AG08395 (cell line): ENCODE measurements around the gene HSPA12A.

Source experiments
- DNase-seq: peaks from one replicate; pipeline ENCODE4 v3.0.0; 2012; ENCODE audit warnings: mixed read lengths, low spot score

The HSPA12A gene

GRCh38 chr10:116770281-116770680 is 27.9 kb upstream of the HSPA12A start:
- no peak for DNase-seq

DNA sequence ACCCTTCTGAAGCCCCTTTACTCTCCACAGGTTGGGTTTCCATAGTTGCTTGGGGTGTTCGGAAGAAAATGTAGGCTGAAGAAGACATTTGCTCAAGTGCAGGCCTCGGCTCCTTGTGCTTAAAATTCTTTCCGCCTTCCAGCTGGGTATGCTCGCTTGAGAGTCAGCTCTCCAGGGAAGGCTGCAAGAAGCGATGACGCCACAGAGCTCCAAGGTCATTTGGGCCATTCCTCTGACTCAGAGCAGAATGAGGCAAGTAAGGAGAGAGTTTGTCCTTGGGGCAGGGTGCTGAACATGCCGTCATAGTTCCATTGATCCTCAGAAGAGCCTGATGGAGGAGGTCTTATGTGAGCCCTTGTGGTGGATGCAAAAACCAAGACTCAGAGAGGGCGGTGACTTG is 27.4 kb upstream of the HSPA12A start:
- no peak for DNase-seq

DNA sequence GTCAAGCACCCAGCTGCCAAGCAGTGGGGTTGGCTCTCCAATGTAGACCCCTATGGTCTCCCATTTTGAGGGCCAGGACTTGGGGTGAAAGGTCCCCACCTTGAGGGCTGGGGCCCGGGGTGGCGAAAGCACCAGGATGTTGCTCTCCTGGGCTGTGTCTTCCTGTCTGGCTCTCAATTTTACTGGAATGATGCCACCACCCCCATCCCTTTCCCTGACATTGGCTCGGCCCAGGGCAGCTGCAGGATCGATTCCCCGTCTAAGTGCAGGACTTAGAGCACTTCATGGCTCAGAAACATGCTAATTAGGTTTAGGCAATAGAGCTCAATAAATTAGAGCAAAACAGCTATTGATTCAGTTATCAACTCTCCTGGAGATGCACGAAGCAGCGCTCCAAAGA is 27.0 kb upstream of the HSPA12A start:
- DNase-seq = no peak

- no peak for DNase-seq
Observed at GRCh38 chr10:116768786-116769185, 26.4 kb upstream of the HSPA12A start.

DNA sequence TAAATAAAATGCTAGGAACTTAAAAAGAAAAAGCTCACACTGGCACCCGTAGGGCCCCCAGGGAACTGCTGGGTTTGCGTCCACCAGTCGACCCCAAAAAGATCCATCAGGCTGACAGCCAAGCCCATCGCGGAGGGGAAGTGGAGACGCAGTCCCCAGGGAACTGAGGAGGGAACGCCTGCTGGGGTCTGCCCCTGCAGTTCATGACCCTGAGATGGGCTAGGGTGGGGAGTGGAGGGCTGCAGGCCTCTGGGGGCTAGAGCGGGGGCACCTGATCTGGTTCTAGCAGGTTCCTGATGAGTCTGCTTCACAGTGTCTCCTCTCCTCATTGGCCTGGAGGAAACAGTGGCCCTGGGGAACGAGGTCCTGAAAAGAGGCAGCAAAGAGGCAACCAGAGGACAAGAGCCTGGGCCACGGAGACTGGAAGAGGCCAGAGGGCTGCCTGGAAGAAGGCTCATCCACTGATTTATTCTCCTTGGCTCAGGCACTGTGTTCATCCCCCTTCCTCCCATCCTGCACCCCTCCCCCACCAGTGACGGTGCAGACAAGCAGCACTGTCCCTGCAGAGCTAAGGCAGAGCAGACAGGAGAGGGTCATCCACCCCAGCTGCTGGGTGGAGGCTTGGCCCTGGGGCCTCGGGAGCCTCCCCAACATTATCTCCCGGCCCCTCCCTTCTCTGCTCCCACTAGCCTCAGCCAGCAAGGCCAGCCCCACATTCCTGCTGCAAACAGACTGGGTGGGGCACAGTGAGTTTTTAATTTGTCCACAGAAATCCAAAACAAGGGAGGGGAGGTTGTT is 24.7 kb upstream of the HSPA12A start:
- peak; percentile 83 for DNase-seq

- no peak for DNase-seq
Observed at GRCh38 chr10:116766241-116766827, 24.0 kb upstream of the HSPA12A start.

- no peak for DNase-seq
Observed at GRCh38 chr10:116765648-116766081, 23.3 kb upstream of the HSPA12A start.

DNA sequence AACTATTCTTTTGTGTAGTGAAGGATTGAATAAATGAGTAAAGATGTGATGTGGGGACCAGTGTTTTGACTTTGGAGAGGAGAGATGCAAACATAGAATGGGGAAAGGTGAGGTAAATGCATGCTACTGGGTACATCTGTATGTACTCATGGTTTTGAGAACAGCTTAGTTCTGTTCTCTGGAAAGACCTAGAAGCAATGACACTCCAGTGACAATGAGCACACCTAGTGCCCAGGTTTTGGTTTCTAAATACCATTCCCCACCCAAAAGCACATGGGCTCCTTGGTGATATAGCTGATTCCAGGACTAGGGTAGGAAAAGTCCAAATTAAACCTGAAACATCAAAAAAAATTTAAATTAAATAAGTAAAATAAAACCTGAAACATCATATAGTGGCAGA is 22.6 kb upstream of the HSPA12A start:
- no peak for DNase-seq

DNA sequence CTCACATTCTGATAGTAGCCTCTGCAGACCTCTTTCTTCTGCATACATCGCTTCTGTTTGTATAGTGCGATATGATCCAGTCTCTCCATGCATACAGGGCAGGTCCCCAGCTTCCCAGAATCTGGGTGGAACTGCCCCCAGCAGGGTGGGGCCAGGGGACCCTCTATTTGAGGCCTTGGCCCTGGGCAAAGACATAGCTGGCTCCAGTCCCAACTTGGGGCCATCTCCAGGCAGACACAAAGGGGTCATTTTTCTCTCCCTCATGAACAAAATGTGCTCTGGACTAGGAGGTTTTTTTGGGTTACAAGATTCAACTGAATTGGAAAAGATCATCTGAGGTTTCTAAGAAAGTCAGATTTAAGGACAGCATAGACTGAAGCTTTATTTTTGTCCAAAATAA is 21.1 kb upstream of the HSPA12A start:
- DNase-seq = no peak

DNA sequence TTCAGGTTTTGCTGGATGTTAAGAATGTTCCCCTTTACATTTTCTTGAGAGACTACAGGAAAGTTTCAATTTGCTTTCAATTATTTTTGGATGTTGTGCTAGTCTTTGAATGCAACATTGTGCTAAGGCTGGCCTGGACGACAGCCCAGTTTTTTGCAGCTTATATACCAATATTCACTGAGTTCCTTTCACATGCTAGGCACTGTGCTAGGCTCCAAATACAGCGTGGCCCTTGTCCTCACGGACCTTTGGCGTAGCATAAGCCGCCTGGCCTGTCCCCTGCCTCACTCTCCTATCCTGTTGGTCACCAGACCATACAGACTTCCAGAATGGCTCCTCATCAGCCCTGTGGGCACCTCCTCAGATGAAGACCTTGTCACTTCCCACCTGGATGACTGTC is 19.5 kb upstream of the HSPA12A start:
- DNase-seq = no peak

- DNase-seq = no peak
Observed at GRCh38 chr10:116760919-116761318, 18.6 kb upstream of the HSPA12A start.

GRCh38 chr10:116757246-116757645 is 14.9 kb upstream of the HSPA12A start:
- no peak for DNase-seq

- peak; percentile 52 for DNase-seq
Observed at GRCh38 chr10:116756277-116756676, 13.9 kb upstream of the HSPA12A start.

GRCh38 chr10:116753759-116754158 is 11.4 kb upstream of the HSPA12A start:
- DNase-seq = no peak

- no peak for DNase-seq
Observed at GRCh38 chr10:116752969-116753665, 10.8 kb upstream of the HSPA12A start.

GRCh38 chr10:116752563-116752962 is 10.2 kb upstream of the HSPA12A start:
- DNase-seq = no peak

DNA sequence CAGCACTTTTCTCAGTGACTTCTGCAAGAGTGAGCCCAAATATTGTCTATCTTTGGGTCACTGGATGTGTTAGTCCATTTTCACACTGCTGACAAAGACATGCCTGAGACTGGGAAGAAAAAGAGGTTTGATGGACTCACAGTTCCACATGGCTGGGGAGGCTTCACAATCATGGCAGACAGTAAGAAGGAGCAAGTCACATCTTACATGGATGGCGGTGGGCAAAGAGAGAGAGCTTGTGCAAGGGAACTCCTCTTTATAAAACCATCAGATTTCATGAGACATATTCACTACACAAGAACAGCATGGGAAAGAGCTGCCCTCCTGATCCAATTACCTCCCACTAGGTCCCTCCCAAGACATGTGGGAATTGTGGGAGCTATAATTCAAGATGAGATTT is 6.1 kb upstream of the HSPA12A start:
- DNase-seq = no peak

DNA sequence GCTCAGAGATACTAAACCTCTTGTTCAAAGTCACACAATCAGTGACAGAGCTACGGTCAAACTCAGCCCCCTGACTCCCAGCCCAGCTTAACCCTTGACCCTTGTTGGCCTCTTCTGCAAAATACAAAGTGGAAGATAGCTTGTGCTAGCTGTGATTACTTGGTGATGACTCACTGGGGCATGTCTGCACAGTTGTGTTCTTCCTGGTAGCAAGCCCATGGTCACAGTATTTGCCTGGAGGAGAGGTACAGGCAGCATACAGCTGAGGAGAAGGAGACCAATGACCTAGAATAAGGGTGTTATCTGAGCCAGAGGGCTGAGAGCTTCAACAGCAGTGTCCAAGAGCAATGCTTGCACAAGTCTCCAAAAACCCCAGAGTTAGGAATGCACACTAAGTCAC is 5.7 kb upstream of the HSPA12A start:
- peak; percentile 66 for DNase-seq

GRCh38 chr10:116747325-116747724 is 5.0 kb upstream of the HSPA12A start:
- DNase-seq = no peak

GRCh38 chr10:116744885-116745284 is 2.5 kb upstream of the HSPA12A start:
- no peak for DNase-seq

GRCh38 chr10:116744163-116744753 is 1.9 kb upstream of the HSPA12A start:
- no peak for DNase-seq

DNA sequence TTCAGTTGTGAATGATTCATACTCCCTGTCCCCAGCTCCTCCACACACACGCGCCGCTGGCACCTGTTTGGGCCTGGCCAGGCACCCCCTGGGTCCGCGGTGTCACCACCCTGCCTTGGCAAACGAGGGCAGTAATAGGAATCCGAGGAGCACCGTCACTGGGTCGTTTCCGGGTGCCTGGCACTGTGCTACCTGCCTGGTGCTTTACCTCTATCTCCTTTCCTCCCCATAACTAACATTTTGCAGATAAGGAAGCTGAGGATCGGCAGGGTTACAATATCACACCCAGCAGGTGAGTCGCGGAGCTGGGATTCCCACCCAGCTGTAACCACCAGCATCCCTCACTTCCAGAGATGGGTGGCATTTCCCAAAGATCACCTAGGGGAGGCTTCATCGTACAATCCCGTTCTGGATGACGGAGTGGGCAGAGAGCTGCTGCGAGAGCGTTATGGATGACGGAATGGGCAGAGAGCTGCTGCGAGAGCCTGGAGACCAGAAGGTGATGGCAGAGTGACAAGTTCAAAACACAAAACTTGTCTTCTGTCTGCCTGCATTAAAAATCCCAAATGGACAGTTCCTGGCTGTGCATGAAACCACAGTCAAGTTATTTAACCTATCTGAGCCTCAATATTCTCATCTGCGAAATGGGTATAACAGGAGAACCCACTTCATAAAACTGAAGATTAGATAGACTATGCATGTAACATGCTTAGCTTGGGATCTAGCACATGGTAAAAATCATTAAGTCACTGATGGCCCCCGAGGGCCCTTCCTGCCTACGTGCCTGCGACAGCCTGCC is 1.1 kb upstream of the HSPA12A start:
- DNase-seq = no peak
